Upper lobe of left lung (tissue), 4 donors: ENCODE measurements around the gene NDUFA5.

Source experiments
- EP300 ChIP-seq, 4 donors: sonication (generic); formaldehyde crosslinking; IDR thresholded peaks; one replicate each; pipeline ENCODE4 v1.5.1; 2017; ENCODE audit warnings: antibody characterized with exemption in 4 of 4, control low read depth in 2 of 4
- POLR2A ChIP-seq, 4 donors: fragments of 450-650 bp; IDR thresholded peaks; one replicate each; pipeline ENCODE4 v1.5.1; 2016 to 2017; ENCODE audit warnings: antibody characterized with exemption in 4 of 4, mild to moderate bottlenecking in 2 of 4
- POLR2AphosphoS5 ChIP-seq, 2 donors: sonication (generic); formaldehyde crosslinking; IDR thresholded peaks; one replicate each; pipeline ENCODE4 v1.5.1; 2017; ENCODE audit warnings: antibody characterized with exemption in 2 of 2
- TF ChIP-seq, protein P1 (sequence below), 6 experiments: fragments of 450-650 bp in 4 of 6; fragments of 200-600 bp in 2 of 6; sonication (generic) in 2 of 6; IDR thresholded peaks; one replicate each; pipeline ENCODE4 v1.5.1; 2016 to 2019; ENCODE audit warnings: antibody characterized with exemption in 6 of 6

DNA sequence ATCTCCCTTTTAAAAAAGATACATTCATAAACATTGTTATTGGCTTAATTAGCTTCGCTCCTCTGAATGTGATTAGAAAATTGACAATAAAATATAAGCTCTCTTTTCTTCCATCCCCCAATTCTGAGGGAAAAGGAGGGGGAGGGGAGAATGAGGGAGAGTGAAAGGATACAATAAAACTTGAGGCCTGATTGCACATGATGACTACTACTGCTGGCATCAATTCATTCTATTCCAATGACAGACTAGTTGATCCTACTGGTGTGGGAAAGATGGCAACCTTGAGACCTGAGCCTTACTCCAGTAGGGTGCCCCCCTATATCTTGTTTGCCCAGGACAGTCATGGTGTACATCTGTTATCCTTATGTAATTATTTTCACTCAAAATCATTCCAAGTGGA, 18.7 kb downstream of the NDUFA5 start:
- TF ChIP-seq POLR2AphosphoS5 (IDR thresholded peaks at IDR 0.05) (no peak), POLR2A (IDR thresholded peaks at IDR 0.05) (no peak), EP300 (IDR thresholded peaks at IDR 0.05) (no peak)
- TF ChIP-seq, protein P1, sequence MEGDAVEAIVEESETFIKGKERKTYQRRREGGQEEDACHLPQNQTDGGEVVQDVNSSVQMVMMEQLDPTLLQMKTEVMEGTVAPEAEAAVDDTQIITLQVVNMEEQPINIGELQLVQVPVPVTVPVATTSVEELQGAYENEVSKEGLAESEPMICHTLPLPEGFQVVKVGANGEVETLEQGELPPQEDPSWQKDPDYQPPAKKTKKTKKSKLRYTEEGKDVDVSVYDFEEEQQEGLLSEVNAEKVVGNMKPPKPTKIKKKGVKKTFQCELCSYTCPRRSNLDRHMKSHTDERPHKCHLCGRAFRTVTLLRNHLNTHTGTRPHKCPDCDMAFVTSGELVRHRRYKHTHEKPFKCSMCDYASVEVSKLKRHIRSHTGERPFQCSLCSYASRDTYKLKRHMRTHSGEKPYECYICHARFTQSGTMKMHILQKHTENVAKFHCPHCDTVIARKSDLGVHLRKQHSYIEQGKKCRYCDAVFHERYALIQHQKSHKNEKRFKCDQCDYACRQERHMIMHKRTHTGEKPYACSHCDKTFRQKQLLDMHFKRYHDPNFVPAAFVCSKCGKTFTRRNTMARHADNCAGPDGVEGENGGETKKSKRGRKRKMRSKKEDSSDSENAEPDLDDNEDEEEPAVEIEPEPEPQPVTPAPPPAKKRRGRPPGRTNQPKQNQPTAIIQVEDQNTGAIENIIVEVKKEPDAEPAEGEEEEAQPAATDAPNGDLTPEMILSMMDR (IDR thresholded peaks at IDR 0.05): no peak
